ENCODE data around the gene DNAJC24. TPM values are rescaled to one million over a fixed set of nuclear protein-coding genes. Genes with fewer than 3 reads are reported as not detected.

The DNAJC24 gene
- 8.3 to 11.0 TPM (median 9.9 TPM) in 5 replicates for total RNA-seq (2022; extraction: Qiagen RNA extraction)

GRCh38 chr11:31369348-31370329 lies at the start of gene DNAJC24, which contains the start of gene DCDC1:
Gene DNAJC24, plus strand, starts transcription at chr11:31369860. Its CDS starts 889 bp downstream, at chr11:31370749.
Gene DCDC1, minus strand, starts transcription at chr11:31369739. Its CDS starts 41,459 bp downstream, at chr11:31328280.

Other genes starting within 250 kb of the DNAJC24 start
- 0.28 to 0.69 TPM (median 0.57 TPM) in 5 replicates for gene DCDC1, start 121 bp upstream of the DNAJC24 start, total RNA-seq (2022; extraction: Qiagen RNA extraction)
- gene IMMP1L, start 139.8 kb downstream of the DNAJC24 start, total RNA-seq (2022; extraction: Qiagen RNA extraction): 35.6 to 53.4 TPM (median 48.0 TPM) in 5 replicates
- gene ELP4, start 139.9 kb downstream of the DNAJC24 start, total RNA-seq (2022; extraction: Qiagen RNA extraction): 7.7 to 9.2 TPM (median 8.2 TPM) in 5 replicates

All from A549 treated with CORT108297 at 1 μM for 4 hours (cell line).